Fibroblast of skin of abdomen (primary cell): ENCODE measurements around the gene TUB.

ENCODE experiments used
- DNase-seq: peaks from one replicate; pipeline ENCODE4 v3.0.0-alpha.2; 2013

Gene TUB

DNA sequence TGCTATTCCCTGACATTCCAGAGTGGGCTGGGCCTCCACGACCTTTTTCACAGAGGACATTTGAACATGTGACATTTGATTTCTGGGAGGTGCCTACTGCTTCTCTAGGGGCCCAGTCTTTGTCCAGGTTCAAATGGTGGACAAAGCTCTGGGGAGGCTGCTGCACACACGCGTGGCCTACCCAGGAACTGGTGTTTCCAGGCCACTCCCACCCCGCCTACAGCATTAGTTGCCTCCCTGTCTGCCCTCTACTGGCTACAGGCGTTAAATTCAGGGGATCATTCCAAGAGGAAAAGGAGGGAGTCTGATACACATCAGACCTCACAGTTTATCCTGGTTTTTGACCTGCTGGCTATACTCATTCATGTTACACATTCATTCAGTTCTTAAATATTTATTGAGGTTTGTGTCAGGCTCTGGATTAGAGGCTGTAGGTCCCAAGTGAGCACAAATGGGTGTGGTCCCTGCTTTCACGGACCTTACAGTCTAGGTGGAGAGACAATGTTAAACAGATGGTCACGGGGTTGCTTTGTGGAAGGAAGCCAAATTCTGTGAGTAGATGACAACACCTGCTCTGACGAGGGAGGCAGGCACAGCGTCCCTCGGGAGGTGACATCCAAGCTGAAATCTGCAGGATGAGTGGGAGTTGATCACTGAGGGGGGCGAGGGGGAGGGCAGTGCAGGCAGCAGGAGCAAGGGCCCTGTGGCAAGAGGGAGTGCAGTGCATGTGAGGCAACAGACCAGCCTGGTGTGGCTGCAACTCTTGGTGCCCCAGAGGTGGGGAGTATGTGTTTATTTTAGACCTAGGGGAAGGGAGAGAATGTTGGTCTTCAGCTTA is 11.8 kb downstream of the TUB start:
- DNase-seq, result peak; percentile 64

- DNase-seq, result no peak
Measured at GRCh38 chr11:8093931-8094575, 13.0 kb downstream of the TUB start.

- no peak for DNase-seq
Measured at GRCh38 chr11:8094656-8095055, 13.6 kb downstream of the TUB start.

DNA sequence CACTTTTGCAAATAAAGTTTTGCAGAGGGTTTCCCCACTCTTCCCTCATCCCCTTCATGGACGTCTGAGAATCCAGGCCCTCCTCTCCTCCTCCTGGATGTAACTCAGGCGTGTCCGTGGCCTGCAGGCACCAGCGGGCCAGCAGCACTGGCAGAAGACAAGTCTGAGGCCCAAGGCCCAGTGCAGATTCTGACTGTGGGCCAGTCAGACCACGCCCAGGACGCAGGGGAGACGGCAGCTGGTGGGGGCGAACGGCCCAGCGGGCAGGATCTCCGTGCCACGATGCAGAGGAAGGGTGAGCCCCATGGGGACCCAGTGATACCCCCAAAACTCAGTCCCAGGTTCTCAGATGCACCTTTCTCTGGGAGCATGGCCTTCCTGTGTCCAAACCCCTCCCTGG is 14.4 kb downstream of the TUB start:
- DNase-seq, result no peak

DNA sequence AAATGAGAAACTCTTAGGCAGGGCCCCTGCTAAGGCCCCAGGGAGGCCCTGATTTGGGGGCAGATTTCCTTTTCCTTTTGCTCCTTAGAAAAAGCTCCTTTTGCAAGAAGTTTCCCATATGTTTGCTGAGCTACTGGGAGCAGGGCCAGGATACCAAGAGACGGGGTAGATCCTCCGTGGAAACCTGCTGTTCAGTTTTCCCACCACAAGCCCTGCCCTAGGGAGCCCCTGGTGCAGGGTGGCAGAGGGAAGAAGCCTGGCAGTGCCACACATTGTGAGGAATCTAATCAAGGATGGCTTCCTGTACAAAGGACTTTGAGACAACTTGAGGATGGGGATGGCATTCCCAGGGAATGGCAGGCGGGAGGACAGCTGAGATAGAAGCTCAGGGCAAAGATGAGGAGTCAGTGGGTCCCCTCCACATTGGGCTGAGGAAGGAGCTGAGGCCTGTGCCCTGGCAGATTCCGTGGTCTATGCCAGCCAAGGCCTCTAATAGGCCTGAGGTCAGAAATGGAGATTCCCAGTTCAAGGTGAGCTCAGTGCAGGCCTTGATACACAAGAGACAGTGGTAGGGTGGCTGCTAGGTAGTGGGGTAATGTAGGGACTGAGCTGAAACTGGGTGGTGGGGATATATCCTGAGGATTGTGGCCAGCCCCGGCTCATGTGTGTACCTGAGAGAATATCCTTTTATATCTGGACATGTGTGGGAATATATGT is 15.0 kb downstream of the TUB start:
- DNase-seq, result no peak

DNA sequence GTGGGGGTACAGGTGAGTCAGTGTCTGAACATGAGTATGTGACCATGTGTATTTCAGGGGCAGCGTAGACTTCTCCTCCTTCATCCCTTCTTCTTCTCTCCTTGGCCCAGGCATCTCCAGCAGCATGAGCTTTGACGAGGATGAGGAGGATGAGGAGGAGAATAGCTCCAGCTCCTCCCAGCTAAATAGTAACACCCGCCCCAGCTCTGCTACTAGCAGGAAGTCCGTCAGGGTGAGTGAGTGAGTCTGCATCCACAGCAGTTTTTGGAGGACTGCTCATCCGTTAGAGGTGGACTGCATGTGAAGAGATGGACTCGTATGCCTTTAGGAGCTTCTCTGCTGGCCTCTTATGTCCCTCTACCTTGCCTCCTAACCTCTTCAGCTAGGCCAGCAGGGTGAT is 15.6 kb downstream of the TUB start:
- no peak for DNase-seq

DNA sequence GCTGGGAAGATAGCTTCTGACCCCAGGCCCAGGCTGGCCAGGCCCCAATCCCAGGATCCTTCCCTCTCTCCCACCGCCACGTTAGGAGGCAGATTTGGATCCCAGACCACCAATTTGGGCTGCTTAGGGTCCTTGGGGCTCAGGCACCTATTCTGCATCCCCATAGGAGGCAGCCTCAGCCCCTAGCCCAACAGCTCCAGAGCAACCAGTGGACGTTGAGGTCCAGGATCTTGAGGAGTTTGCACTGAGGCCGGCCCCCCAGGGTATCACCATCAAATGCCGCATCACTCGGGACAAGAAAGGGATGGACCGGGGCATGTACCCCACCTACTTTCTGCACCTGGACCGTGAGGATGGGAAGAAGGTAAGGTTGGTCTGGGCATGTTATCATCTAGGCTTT is 16.1 kb downstream of the TUB start:
- no peak for DNase-seq

GRCh38 chr11:8097468-8097867 is 16.5 kb downstream of the TUB start:
- DNase-seq, result peak; percentile 21

DNA sequence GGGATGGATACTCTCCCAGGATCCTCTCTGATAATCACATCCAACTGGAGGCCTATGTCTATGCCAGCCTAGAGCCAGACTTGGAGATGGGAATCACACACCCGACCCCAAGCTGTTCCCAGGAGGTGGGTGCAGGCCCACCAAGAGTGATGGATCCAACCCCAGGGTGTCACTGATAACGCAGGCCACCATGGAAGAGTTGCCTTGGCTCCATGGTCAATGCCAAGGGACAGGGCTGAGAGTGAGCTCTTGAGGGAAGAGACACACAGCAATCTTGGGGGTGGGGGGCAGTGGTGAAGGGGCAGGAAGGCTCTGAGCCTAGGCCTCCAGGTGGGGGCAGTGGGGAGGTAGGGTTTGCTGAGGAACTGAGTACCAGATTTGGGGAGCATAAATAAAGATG is 16.9 kb downstream of the TUB start:
- DNase-seq, result no peak

GRCh38 chr11:8098361-8098760 is 17.4 kb downstream of the TUB start:
- peak; percentile 78 for DNase-seq

GRCh38 chr11:8098879-8099278 is 17.9 kb downstream of the TUB start:
- DNase-seq, result peak; percentile 31

- peak; percentile 77 for DNase-seq
Measured at GRCh38 chr11:8099291-8099899, 18.4 kb downstream of the TUB start.

GRCh38 chr11:8100158-8100557 is 19.1 kb downstream of the TUB start:
- DNase-seq, result no peak

- no peak for DNase-seq
Measured at GRCh38 chr11:8100605-8101004, 19.6 kb downstream of the TUB start.

- DNase-seq, result no peak
Measured at GRCh38 chr11:8101421-8101820, 20.4 kb downstream of the TUB start.

- no peak for DNase-seq
Measured at GRCh38 chr11:8102296-8102915, 21.4 kb downstream of the TUB start.

- no peak for DNase-seq
Measured at GRCh38 chr11:8102965-8103364, 22.0 kb downstream of the TUB start.

DNA sequence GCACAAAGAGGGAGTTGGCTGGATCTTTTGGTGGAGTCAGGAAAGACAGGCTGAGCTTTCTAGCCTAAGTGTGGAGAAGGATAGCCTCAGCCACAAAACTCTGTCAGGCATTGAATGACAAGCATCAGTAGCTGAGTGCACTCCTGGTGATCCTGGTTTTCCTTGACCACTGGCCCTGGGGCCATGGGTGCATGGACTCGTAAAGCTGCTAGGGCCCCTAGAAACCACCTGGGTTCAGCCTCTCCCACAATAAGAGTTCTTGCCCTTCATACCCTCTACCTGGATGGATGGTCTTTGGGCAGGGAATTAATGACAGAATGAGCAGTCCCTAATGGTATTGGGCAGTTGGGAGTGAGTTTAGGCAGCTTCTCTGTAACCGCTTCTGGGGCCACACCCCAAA is 22.9 kb downstream of the TUB start:
- DNase-seq, result no peak

- DNase-seq, result no peak
Measured at GRCh38 chr11:8105133-8105532, 24.1 kb downstream of the TUB start.

GRCh38 chr11:8105666-8106065 is 24.7 kb downstream of the TUB start:
- no peak for DNase-seq

- no peak for DNase-seq
Measured at GRCh38 chr11:8106679-8107078, 25.7 kb downstream of the TUB start.

DNA sequence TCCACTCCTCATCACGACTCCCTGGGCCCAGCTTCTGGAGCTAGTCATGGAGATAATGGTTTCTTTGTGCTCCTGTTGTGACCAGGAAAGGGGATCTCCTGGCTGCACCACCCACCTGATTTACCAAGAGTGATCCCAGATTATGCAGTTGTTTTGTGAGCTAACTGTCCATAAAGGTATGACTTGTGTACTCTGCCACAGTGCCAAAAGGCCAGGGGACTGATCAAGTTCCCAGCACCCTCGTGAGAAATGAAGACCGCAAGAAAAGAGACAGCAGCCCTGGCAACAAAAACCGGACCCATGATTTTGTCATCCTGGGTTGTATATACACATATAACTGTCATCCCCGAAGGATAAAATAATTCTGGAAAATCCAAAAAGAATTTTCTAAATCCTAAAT is 26.6 kb downstream of the TUB start:
- no peak for DNase-seq

- no peak for DNase-seq
Measured at GRCh38 chr11:8108421-8108820, 27.4 kb downstream of the TUB start.
